GM19099 (cell line): ENCODE data around the gene EGF.

Experiments
- POLR2A ChIP-seq: IDR thresholded peaks from 3 replicates; pipeline ENCODE4 v1.6.1; 2011; ENCODE audit warnings: low read depth; ENCODE audit not compliant: insufficient read length; ENCODE audit errors: extremely low read depth

The EGF gene

GRCh38 chr4:109973529-109973905, 60.8 kb downstream of the EGF start:
- no peak for TF ChIP-seq POLR2A

- no peak for TF ChIP-seq POLR2A
Measured at GRCh38 chr4:109976189-109976588, 63.5 kb downstream of the EGF start.

GRCh38 chr4:109977854-109978501, 65.3 kb downstream of the EGF start:
- TF ChIP-seq POLR2A: no peak

GRCh38 chr4:109978704-109979454, 66.2 kb downstream of the EGF start:
- TF ChIP-seq POLR2A: no peak

GRCh38 chr4:109979920-109980717, 67.4 kb downstream of the EGF start:
- no peak for TF ChIP-seq POLR2A

- TF ChIP-seq POLR2A: no peak
Measured at GRCh38 chr4:109981936-109982335, 69.3 kb downstream of the EGF start.

- no peak for TF ChIP-seq POLR2A
Measured at GRCh38 chr4:109982521-109982920, 69.8 kb downstream of the EGF start.

GRCh38 chr4:109985993-109986974, 73.6 kb downstream of the EGF start:
- TF ChIP-seq POLR2A: no peak

- no peak for TF ChIP-seq POLR2A
Measured at GRCh38 chr4:109989044-109989443, 76.4 kb downstream of the EGF start.

GRCh38 chr4:109989618-109990017, 76.9 kb downstream of the EGF start:
- no peak for TF ChIP-seq POLR2A

GRCh38 chr4:109990261-109991257, 77.9 kb downstream of the EGF start:
- TF ChIP-seq POLR2A: no peak

GRCh38 chr4:109993116-109993515, 80.4 kb downstream of the EGF start:
- no peak for TF ChIP-seq POLR2A

- TF ChIP-seq POLR2A: no peak
Measured at GRCh38 chr4:109994415-109994827, 81.7 kb downstream of the EGF start.
